8988T (cell line): ENCODE measurements around the gene SIRPA.

Source experiments
- DNase-seq: peaks from one replicate; pipeline ENCODE4 v3.0.0; 2011

SIRPA gene

GRCh38 chr20:1935696-1936366 is 40.6 kb downstream of the SIRPA start:
- no peak for DNase-seq

GRCh38 chr20:1937316-1937976 is 42.2 kb downstream of the SIRPA start:
- no peak for DNase-seq

- no peak for DNase-seq
Measured at GRCh38 chr20:1938464-1939269, 43.5 kb downstream of the SIRPA start.

DNA sequence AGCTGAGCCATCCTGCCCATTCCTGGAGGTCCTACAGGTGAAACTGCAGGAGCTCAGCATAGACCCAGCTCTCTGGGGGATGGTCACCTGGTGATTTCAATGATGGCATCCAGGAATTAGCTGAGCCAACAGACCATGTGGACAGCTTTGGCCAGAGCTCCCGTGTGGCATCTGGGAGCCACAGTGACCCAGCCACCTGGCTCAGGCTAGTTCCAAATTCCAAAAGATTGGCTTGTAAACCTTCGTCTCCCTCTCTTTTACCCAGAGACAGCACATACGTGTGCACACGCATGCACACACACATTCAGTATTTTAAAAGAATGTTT is 44.0 kb downstream of the SIRPA start:
- DNase-seq = no peak

DNA sequence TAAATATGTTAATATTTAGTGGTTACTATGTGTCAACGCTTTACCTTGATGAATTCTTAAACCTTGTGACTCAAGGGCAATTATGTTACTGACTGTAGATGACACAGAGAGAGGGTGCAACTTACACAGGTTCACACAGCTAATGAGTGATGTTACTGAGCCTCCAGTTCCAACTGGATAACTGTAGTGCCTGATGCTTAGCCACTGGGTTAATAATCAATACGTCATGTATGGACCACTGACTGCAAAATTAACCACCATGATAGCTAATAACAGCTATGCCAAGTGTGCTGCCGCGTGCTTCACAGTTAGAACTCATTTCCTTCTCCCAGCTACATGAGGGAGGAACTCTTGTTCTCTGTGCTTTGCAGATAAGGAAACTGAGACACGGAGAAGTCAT is 45.4 kb downstream of the SIRPA start:
- DNase-seq = no peak

GRCh38 chr20:1941226-1941625 is 46.0 kb downstream of the SIRPA start:
- DNase-seq = no peak

DNA sequence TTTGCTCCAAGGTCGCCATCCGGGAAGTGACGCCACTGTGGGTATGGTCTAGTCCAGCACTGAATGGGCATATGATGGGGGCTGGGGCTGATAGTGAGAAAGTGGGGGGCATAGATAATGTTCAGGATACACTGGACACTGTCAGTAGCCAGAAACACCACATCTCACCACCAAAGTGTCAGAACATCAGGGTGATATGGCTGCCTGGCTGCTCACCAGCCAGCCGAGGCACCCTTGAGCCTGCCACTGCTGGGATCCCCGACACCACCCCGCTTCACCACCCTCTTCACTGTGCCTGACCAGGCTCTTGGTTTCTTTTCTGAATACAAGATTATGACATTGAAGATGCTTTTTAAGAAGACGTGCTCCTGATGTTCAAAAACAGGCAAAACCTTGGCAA is 46.9 kb downstream of the SIRPA start:
- DNase-seq = no peak

GRCh38 chr20:1942486-1943274 is 47.5 kb downstream of the SIRPA start:
- no peak for DNase-seq

DNA sequence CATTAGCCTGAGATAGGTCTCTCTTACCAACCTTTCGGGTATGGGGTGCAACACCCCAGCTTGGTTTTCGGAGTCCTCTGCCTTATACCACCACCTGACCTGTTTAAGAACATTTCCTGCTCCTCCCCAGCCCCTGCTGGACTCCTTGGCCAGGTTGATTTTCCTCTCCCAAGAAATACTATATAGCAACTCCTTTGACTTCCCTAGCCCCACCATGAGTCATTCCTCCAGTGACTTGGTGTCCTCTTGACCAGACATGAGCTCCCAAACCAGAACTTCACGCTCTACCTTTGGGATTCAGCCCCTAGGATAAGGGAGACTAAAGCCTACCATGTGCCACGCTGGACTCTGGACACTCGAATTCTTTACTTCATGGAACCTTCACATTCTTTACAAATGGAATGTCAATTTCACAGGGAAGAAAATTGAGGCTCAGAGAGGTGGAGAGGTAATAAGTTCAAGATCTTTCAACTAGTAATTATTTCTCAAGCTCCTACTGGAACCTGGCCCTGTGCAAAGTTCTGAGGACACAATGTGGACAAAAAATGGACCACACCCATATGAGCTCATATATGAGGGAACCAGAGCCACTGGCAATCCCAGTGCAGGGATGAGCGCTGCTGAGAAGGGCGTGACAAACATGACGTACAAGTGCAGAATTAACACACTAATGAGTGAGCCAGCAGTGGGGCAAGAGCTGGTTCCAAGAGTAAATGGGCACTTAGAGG is 48.2 kb downstream of the SIRPA start:
- no peak for DNase-seq

- DNase-seq = no peak
Measured at GRCh38 chr20:1944345-1945091, 49.3 kb downstream of the SIRPA start.

GRCh38 chr20:1945134-1945618 is 50.0 kb downstream of the SIRPA start:
- no peak for DNase-seq

- no peak for DNase-seq
Measured at GRCh38 chr20:1945660-1946059, 50.5 kb downstream of the SIRPA start.

GRCh38 chr20:1946442-1946761 is 51.2 kb downstream of the SIRPA start:
- DNase-seq = no peak

DNA sequence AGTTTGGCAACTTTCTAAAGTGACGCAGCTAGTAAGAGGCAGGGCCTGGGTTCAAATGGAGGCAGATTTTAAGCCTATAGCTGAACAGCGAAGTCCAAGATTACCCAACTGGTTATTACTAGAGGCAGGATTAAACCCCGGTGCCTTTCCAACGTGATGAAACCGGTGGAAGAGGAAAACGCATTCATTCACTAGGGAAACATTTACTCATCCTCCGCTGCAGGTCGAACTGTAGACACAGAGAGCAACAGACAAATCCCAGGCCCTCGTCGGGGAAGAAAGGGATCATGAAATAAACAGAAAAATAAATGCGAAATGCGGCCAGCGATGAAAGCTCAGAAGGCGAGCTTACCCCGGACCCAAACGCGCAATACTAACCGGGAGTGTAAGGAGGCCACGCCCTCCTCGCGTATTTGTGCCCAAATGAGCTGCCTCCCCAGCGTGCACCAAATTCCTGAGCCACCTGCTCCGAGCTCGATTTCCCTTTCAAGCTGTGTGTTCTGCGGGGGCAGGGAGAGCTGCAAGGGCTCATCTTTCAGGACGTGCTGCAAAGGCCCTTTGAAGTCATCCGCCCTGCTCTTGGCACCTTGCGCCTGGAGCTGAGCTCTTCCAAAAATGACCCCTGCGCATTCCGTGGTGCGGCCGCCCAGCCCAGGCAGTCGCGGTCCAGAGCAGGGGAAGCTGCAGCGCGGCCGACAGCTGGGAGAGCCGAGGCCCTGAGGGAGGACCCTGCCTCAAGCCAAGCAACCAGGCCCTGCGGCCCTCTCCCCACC is 51.7 kb downstream of the SIRPA start:
- DNase-seq = no peak

DNA sequence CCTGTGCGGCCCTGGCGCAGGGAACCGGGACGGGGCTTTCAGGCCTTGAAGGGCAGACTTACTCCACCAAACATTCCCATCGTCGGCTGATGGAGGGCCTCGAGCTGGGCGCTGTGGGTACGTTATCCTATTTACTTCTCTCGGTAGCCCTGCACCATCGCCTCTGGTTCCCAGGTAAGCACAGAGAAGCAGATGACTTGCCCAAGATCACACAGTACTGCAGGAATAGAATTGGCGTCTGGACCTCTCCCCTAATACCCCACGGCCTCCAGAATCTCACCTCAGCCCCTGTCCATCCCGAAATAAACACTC is 52.3 kb downstream of the SIRPA start:
- no peak for DNase-seq

- no peak for DNase-seq
Measured at GRCh38 chr20:1949347-1950100, 54.3 kb downstream of the SIRPA start.

DNA sequence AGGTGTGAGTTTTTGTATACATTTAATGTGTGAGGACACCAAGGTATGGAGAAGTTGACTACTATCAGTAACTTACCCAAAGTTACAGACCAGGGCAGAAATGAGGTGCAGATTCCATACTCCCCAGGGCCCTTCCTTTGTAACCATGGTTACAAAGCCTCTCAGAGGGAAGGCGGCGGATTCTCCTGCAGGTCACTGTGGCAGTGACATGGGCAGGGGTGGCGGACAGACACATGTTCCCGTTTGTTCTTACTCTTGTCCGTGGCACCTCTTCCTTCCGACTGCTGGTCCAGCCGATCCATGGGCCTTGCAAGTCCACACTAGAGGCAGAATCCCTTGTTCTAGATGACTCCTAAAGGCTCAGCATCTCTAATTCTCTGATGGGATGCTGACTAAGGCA is 55.6 kb downstream of the SIRPA start:
- DNase-seq = no peak

DNA sequence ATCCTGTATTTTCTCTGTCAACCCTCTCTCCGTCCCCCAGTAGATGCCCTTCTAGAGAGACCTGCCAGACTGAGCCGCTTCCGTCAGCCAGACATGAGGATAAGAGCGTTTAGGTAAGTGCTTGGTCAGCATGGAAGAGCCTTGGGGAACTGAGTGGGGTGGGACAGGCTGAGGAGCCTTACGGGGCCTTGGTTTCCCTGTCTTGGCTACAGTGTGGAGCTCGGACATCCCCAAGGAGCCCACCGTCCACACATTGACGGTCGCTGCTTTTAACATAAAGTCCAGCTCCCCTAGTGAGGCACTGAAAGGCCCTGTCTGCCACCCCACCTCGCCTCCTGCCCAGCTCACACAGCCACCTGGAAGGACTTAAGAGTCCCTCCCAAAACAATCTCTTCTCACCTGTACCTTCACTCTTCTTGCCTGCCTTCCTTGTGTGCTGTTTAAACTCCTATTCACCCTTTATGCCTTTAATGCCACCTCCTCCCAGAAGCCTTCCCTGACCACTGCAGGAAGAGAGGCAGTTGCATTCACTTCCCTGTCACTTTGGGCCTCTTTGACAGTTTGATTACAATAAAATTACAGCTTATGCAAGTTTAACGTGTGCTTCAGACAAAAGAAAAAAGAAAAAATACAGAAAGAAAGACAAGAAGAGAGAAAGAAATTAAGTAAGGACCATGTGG is 56.4 kb downstream of the SIRPA start:
- DNase-seq = no peak

DNA sequence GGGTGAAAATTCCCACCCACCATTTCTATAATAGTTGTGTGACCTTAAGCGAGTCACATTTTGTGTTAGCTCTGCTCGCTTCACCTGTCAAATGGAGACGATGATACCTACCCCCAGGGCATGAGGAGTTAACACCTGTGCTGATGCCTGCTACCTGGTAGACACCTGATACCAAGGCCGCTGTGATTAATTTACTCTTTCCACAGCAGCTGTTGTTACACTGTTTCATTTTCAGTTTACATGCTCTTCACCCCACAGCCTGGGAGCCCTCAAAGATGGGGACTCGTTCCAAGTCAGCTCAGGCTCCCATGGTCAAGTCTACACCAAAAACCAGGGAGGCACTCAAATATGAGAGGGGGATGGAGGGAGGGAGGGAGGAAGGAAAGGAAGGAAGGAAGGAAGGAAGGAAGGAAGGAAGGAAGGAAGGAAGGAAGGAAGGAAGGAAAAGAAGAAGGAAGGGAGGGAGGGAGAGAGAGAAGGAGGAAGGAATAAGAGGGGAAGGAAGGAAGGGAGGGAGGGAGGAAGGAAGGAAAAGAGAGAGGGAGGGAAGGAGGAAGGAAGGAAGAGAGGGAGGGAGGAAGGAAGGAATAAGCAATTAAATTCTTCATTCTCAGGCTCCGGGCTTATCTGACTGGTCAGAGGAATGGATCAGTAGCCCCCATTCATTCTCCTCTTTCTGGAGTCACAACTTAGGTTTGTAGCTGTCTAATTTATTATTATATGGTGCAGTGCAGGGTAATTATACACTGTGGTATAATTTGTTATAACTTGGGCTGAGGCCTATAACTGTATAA is 57.7 kb downstream of the SIRPA start:
- DNase-seq = no peak
